ENCODE measurements around the gene NAA25.

NAA25 gene

DNA sequence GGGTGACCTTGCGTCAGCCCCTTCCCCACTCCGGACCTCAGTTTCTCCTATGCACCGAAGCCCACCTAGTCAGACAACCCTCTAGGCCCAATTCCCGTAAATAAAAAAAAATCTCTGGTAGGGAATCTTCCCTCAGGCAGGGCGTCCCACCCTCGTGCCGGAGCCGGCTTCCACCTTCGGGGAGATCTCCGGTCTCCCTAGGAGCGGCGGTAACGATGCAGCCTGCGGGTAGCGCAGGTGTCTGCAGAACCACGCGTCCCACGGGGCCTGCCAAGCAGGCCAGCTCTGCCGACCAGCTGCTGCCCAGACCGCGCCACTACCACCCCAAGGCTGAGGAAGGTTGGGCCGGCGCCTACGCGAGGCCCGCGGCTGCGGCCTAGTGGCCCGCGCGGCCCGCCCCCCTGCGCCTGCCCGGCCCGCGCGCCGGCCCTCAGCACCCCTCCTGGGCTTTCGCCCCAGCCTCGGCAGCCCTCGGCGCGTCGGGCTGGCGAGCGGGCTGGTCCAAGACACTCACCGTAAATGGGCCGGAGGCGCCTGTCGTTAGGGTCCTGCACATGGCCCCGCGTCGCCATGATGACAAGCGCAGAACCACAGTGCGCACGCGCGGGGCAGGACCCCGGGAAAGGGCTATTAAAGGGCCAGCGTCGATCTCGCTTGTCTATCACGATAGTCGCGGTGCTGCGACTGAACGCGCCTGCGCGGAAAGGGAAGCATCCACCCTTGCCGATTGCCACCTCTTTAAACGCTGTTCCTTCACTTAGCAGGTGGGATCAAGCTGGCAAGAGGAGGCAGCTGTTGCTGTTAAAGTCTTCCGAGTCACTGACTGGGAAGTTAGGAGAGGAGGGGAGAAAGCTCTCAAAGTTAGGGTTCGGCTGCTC, at the start of gene NAA25:
Gene NAA25, minus strand, starts transcription at position 582 of the 878 bp plus-strand sequence. Its CDS starts 10 bp downstream, at position 572.
- peak within 1 kb of the TSS; percentile 90 for H3K27ac ChIP-seq
- H3K27me3 ChIP-seq = no peaks in the 10 kb centered on the region
- H3K4me1 ChIP-seq (ENCODE audit: control insufficient read depth in 1 of 2, insufficient read depth in 1 of 2, low read depth in 1 of 2, low read length in 1 of 2) = peaks cover 36 to 39% of the 10 kb centered on the region in 2 experiments
- H3K9me3 ChIP-seq = no peaks in the 10 kb centered on the region
- no peaks in the 10 kb centered on the region for H3K36me3 ChIP-seq
- TF ChIP-seq, protein P1, sequence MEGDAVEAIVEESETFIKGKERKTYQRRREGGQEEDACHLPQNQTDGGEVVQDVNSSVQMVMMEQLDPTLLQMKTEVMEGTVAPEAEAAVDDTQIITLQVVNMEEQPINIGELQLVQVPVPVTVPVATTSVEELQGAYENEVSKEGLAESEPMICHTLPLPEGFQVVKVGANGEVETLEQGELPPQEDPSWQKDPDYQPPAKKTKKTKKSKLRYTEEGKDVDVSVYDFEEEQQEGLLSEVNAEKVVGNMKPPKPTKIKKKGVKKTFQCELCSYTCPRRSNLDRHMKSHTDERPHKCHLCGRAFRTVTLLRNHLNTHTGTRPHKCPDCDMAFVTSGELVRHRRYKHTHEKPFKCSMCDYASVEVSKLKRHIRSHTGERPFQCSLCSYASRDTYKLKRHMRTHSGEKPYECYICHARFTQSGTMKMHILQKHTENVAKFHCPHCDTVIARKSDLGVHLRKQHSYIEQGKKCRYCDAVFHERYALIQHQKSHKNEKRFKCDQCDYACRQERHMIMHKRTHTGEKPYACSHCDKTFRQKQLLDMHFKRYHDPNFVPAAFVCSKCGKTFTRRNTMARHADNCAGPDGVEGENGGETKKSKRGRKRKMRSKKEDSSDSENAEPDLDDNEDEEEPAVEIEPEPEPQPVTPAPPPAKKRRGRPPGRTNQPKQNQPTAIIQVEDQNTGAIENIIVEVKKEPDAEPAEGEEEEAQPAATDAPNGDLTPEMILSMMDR (IDR thresholded peaks at IDR 0.05) = peak; percentile 10
- H3K4me3 ChIP-seq (ENCODE audit: low read depth in 1 of 2, low read length in 1 of 2) = peak within 1 kb of the TSS; percentile 90 to 99

DNA sequence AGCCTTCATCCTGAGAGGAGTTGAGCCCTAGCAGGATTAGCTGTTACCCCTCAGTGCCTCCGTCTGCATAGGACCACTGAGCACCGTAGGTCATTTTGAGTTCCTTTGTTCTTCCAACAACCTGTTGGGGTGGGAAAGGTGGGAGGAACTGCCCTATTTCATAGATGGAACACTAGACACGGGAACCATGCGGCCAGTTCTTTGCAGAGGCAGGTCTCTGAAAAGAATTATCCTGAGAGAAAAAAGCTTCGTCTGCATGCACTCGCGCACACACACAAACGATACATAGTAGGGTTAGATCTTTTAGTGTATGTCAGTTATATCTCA, 45.3 kb upstream of the NAA25 start:
- TF ChIP-seq, protein P1 (IDR thresholded peaks at IDR 0.05) = no peak
- no peak overlapping the region for H3K4me3 ChIP-seq (ENCODE audit: low read depth in 1 of 2, low read length in 1 of 2)
- no peaks in the 10 kb centered on the region for H3K27me3 ChIP-seq
- peak overlapping the region; percentile 31 for H3K27ac ChIP-seq
- no peaks in the 10 kb centered on the region for H3K4me1 ChIP-seq (ENCODE audit: control insufficient read depth in 1 of 2, insufficient read depth in 1 of 2, low read depth in 1 of 2, low read length in 1 of 2)
- no peaks in the 10 kb centered on the region for H3K9me3 ChIP-seq
- H3K36me3 ChIP-seq = peaks cover 91% of the 10 kb centered on the region

DNA sequence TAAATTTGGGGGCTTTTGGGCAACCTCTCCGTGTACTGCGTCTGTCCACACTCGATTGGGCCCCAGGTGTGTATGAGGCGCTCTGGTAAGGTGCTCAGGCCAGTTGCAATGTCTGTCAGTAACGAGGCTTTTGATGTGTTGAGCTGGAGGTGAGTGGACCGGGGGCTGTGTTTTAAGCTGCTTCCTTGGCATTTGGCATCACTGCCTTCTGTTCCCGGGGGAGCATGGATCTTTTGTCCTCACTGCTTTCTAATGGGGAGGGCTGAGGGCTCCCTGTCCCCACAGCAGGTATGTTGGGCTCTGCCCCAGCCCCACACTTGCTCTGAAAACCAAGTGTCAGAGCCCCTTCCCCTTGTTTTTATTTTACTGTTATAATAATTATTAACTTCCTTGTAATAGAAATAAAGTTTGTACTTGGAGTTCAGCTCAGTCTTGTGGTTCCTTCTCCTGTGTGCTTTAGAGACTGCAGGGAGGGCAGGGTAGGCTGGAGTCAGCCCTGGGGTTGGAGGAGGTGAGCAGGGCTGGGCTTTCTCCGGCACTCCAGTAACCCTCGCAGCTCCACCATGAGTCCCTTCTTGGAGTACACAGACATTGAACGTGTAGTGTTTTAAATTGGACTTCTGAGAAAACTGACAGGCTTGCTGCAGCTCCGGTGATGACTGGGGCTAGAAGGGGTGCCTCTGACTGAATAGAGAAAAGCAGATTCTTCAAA, 44.8 kb upstream of the NAA25 start:
- Histone ChIP-seq H3K27me3 (no peaks in the 10 kb centered on the region), H3K27ac (peak overlapping the region; percentile 31), H3K36me3 (peaks cover 91% of the 10 kb centered on the region), H3K9me3 (no peaks in the 10 kb centered on the region), H3K4me1 (ENCODE audit: control insufficient read depth in 1 of 2, insufficient read depth in 1 of 2, low read depth in 1 of 2, low read length in 1 of 2) (no peaks in the 10 kb centered on the region), H3K4me3 (ENCODE audit: low read depth in 1 of 2, low read length in 1 of 2) (no peak overlapping the region)
- TF ChIP-seq, protein P1 (IDR thresholded peaks at IDR 0.05) = no peak

DNA sequence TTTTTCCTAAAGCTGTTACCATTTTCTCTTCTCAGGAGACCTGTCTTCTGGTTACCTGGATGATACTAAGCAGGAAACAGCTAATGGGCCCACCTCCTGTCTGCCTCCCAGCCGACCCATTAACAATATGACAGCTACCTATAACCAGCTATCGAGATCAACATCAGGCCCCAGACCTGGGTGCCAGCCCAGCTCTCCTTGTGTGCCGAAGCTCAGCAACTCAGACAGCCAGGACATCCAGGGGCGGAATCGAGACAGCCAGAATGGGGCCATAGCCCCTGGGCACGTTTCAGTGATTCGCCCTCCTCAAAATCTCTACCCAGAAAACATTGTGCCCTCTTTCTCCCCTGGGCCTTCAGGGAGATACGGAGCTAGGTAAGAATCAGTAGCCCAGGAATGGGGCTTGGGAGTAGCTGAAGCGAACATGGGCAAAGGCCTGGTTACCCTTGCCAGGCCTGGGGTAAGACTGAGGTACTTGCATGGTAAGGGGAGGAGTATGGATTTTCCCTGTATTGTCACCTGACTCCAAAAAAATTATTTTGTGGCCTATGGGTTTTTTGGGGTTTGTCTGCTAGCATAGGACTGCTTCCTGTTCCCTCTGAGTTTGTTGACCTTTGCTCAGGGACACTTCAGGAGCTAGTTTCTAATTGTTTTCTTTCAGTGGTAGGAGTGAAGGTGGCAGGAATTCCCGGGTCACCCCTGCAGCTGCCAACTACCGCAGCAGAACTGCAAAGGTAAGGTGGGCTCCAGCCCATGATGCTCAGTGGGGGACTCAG, 43.4 kb upstream of the NAA25 start:
- no peaks in the 10 kb centered on the region for H3K27me3 ChIP-seq
- H3K4me3 ChIP-seq (ENCODE audit: low read depth in 1 of 2, low read length in 1 of 2) = no peak overlapping the region
- TF ChIP-seq, protein P1 (IDR thresholded peaks at IDR 0.05) = no peak
- H3K27ac ChIP-seq = no peak overlapping the region
- H3K9me3 ChIP-seq = no peaks in the 10 kb centered on the region
- H3K36me3 ChIP-seq = peaks cover 95% of the 10 kb centered on the region
- peaks cover 0 to 4% of the 10 kb centered on the region in 2 experiments for H3K4me1 ChIP-seq (ENCODE audit: control insufficient read depth in 1 of 2, insufficient read depth in 1 of 2, low read depth in 1 of 2, low read length in 1 of 2)

DNA sequence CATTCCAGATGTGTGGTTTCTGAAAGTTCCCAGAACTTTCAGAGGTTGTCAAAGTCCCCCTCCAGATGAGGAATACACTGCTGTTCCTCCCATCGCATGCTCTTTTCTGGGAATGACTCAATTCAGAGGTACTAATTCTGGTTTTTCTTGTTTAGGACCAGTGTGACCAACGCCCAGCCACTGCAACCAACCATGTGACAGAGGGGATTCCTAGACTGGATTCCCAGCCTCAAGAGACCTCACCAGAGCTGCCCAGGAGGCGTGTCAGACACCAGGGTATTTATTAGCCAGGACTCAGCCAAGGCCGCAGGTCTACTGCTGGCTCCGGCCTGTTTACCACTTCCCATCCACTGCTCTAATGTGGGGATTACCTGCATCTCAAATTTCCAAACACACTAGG, 41.0 kb upstream of the NAA25 start:
- Histone ChIP-seq H3K27me3 (no peaks in the 10 kb centered on the region), H3K36me3 (peaks cover 97% of the 10 kb centered on the region), H3K4me3 (ENCODE audit: low read depth in 1 of 2, low read length in 1 of 2) (no peak overlapping the region), H3K4me1 (ENCODE audit: control insufficient read depth in 1 of 2, insufficient read depth in 1 of 2, low read depth in 1 of 2, low read length in 1 of 2) (peaks cover 0 to 4% of the 10 kb centered on the region in 2 experiments), H3K27ac (no peak overlapping the region), H3K9me3 (no peaks in the 10 kb centered on the region)
- TF ChIP-seq, protein P1 (IDR thresholded peaks at IDR 0.05) = no peak
